Embryonic facial prominence (tissue), 1 donor: Measurements from ENCODE around the gene ZNF185.

Source experiments
- DNase-seq: peaks from one replicate; pipeline ENCODE4 v3.0.0-alpha.2; 2016; ENCODE audit errors: extremely low spot score

ZNF185 gene

DNA sequence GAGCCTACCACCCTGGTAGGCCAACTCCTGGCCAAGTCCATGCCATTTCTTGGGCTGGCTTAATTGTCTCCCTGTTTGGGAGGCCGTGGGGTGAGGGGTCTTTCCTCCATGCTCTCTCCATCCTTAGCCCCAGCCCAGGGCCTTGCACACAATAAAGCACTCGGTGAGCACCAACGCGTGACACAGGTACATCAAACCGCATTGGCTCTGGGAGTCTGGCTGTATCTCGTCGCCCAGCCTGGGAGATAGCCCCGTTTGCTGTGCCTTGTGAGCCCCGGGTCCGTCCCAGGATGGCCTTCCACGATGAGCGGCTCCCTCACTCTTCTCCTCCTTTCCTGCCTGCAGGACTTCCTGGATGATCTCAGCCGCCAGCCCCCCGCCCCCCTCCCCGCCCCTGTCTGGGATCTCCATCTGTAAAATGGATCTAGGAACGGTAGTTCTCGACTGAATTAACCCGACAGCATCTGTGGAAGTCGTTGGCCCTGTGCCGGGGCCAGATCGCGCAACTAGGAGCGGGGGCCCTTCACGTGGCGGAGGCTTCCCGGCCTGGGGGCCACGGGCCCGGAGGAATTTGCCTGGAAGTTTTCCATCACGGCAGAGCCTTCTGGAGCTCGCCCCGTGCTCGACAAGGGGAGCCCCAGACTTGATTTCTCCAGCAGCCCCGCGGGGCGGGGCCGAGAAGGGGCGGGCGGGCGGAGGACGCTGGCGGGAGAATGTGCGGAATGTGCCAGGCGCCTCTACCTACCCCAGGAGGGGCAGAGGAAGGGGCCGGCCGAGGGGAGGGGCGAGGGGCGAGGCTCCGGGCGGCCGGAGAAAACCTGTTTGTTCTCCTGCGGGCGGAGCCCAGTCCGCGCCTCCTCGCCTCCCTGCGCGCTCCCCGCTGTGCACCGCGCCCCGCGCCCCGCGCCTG lies at the start of gene ZNF185:
Gene ZNF185 (plus strand): TSS at position 846 of the 910 bp plus-strand sequence. CDS start 16,423 bp downstream, outside the sequence.
- peak; percentile 7 for DNase-seq

GRCh38 chrX:152850465-152850864 lies 47.4 kb upstream of the ZNF185 start:
- DNase-seq = no peak

GRCh38 chrX:152853986-152854385 lies 43.9 kb upstream of the ZNF185 start:
- DNase-seq = no peak

GRCh38 chrX:152861116-152861515 lies 36.8 kb upstream of the ZNF185 start:
- no peak for DNase-seq

DNA sequence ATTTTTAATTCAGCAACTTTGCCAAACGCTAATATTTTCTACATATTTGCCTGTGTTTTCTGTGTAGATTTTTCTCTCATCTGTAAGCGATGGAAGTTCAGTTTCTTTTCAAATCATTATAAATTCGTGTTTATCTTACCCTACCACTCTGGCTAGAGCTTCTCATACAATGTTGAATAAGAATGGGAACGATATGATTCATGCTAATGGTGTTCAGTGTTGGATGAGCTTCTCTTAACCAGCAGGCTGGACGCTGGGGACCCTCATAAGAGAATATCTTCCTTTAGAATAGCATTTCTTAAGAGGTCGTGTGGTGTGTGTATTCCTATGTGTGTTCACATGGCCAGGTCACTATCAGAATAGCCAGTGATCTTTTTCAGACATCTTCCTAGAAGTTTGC lies 36.0 kb upstream of the ZNF185 start:
- DNase-seq = no peak

DNA sequence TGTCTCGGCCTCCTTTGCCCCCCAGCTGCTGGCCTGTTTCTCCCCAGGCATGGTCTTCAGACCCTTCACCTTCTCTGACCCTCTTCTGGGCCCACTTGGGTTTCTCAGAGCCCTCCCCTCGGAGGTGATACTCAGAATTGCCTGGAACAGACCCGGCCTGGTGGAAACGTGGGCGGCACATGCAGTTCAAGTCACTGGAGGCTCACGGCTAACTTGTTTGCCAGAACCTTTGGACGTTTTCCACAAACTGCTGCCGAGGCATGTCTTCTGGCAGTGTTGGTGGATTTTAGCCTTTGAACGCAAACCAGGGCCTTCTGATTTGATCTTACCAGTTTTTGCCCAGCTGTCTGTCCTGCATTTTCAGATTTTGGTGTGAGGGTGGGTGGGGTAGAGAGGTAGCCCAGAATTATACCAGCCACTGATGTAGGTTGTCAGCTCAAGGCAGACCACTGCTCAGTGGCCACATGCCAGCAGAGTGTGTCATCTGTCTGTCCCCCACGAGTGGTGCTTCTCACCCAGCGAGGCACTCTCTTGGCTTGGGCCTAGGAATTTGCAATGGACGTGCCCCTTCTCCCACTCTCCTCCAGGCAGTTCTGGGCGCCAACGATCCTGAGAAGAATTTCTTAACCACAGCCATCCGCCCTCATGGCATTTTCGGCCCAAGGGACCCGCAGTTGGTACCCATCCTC lies 32.5 kb upstream of the ZNF185 start:
- DNase-seq = no peak

GRCh38 chrX:152866386-152866785 lies 31.5 kb upstream of the ZNF185 start:
- DNase-seq = no peak

GRCh38 chrX:152869972-152870371 lies 27.9 kb upstream of the ZNF185 start:
- no peak for DNase-seq

GRCh38 chrX:152871260-152871659 lies 26.6 kb upstream of the ZNF185 start:
- DNase-seq = no peak

GRCh38 chrX:152872522-152872921 lies 25.3 kb upstream of the ZNF185 start:
- DNase-seq = no peak

GRCh38 chrX:152873361-152873760 lies 24.5 kb upstream of the ZNF185 start:
- no peak for DNase-seq

GRCh38 chrX:152876931-152877840 lies 20.7 kb upstream of the ZNF185 start:
- no peak for DNase-seq

- DNase-seq = no peak
These were observed 18.7 kb upstream of the ZNF185 start for GRCh38 chrX:152878976-152879755.

DNA sequence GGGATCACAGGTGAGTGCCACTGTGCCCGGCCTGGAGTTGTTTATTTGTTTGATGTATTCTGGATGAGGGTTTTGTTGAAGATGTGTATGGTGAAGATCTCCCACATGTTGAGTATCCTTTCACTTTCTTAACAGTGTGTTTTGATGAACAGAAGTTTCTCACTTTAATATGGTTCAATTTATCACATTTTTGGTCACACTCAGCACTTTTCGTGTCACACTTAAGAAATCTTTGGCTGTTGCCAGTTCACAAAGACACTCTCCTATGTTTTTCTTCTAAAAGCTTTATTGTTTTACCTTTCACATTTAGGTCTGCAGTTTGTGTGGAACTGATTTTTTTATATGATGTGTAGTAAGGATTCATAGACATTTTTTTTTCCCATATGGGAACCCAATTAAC lies 16.6 kb upstream of the ZNF185 start:
- no peak for DNase-seq

- no peak for DNase-seq
These were observed 13.7 kb upstream of the ZNF185 start for GRCh38 chrX:152884171-152884570.

- DNase-seq = no peak
These were observed 11.2 kb upstream of the ZNF185 start for GRCh38 chrX:152886716-152887115.

GRCh38 chrX:152892499-152892898 lies 5.4 kb upstream of the ZNF185 start:
- DNase-seq = no peak

DNA sequence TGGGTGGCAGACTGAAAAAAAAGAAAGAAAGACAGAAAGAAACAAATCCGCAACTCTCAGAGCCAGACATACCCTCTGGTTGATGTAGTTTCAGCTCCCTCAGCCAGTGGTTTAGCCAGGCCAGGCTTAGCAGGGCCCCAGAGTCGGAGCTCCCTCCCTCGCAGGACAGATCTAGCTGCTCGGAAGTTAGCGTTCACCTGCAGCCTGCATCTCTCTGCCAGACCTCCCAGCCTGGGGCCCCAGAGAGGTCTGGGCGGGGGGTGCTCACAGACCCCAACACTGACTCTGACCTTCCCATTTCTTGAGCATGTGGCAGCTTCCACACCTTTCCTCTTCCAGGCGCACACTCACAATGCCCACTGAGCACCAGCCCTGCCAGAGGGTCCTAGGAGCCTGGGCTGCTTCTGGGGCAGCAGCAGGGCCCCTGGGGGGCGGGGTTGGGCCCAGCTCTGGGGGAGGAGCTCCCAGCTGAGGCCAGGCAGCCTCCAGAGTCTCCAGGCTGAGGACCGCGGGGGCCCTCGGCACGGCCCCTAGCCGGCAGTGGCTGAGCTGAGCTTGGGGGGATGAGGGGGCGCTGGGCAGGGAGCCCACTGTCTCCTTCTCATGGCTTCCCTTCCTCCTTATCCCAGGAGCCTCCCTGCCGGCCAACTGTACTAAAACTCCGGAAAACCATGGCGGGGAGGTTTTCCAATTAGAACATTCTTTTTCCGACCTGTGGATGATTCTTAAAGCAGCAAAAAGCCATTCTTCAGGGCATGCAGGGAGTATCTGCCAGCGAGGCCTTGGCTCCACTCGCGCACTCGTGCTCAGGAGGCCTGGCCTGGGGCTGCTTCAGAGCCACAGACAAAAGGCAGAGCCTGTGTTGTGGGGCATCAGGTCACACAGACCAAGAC lies 4.6 kb upstream of the ZNF185 start:
- DNase-seq = no peak

- DNase-seq = no peak
These were observed 3.8 kb upstream of the ZNF185 start for GRCh38 chrX:152893980-152894610.

DNA sequence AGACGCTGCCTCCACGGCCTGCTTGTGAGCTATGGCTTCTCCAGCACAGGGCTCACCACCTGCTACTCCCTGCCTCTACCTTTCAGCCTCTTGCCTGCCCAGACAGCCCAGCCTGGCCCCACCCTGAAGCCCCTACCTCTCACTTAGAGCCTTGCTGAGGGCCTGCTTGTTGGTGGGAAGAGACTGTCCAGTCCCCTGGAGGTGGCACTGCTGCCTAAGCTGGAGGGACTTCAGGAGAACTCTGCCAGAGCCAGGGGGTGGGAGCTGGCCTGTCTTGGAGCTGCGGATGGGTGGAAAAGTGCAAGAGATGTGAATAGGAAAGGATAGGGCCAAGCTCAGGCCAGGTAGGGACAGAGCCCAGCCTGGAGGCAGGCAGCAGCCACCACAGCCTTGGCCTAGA lies 2.7 kb upstream of the ZNF185 start:
- no peak for DNase-seq
